Breast epithelium (tissue), 3 donors: Measurements from ENCODE around the gene ALG6.

ENCODE experiments used
- CTCF ChIP-seq, 3 donors: fragments of 450-650 bp; IDR thresholded peaks; one replicate each; pipeline ENCODE4 v1.5.1; 2016 to 2017; ENCODE audit warnings: antibody characterized with exemption in 3 of 3, mild to moderate bottlenecking in 3 of 3, moderate library complexity in 3 of 3
- POLR2A ChIP-seq: fragments of 450-650 bp; IDR thresholded peaks from one replicate; pipeline ENCODE4 v1.6.1; 2016; ENCODE audit warnings: antibody characterized with exemption, mild to moderate bottlenecking, moderate library complexity

GRCh38 chr1:63429281-63429680, 61.9 kb downstream of the ALG6 start:
- TF ChIP-seq CTCF (IDR thresholded peaks at IDR 0.05) (no peak), POLR2A (no peak)
